ENCODE results near the gene UCP2.

- TF ChIP-seq RAD21 (IDR thresholded peaks at IDR 0.05; ENCODE audit: insufficient read depth, low read depth, low read length) = no peak
- TF ChIP-seq CTCF (IDR thresholded peaks at IDR 0.05 in 2 of 3, conservative IDR thresholded peaks at IDR 0.05 in 1 of 3; ENCODE audit: control insufficient read depth in 2 of 3, extremely low read depth in 1 of 3, insufficient read depth in 1 of 3, low read depth in 3 of 3, low read length in 3 of 3) = no peak
- no peak for TF ChIP-seq POLR2A (IDR thresholded peaks at IDR 0.05; ENCODE audit: low read depth, low read length)
- TF ChIP-seq MYC (IDR thresholded peaks at IDR 0.05; ENCODE audit: insufficient read depth, insufficient read length, insufficient replicate concordance, low read length, severe bottlenecking) = no peak
- no peak for TF ChIP-seq STAT1 (conservative IDR thresholded peaks at IDR 0.05)
Measured at GRCh38 chr11:74002832-74003231, 20.2 kb upstream of the UCP2 start.

All from GM12878 (cell line).